HL-60/S4 (cell line): ENCODE measurements around the gene PIGN.

ENCODE experiments used
- in situ Hi-C: fragments of 300-500 bp; cut with MboI; formaldehyde crosslinking; loops from 2 replicates; pipeline ENCODE4 v1.14.3; 2022; ENCODE audit warnings: low sequenced_read_pairs

PIGN gene

GRCh38 chr18:62023536-62023935 is 163.3 kb downstream of the PIGN start:
- in situ Hi-C loops: no loop called here

GRCh38 chr18:62018759-62019041 is 168.2 kb downstream of the PIGN start:
- in situ Hi-C loops: no loop called here

GRCh38 chr18:62018034-62018758 is 168.7 kb downstream of the PIGN start:
- in situ Hi-C loops: no loop called here

GRCh38 chr18:62017618-62018017 is 169.2 kb downstream of the PIGN start:
- in situ Hi-C loops: no loop called here

- in situ Hi-C loops: no loop called here
Observed at GRCh38 chr18:62011416-62011815, 175.4 kb downstream of the PIGN start.

GRCh38 chr18:62009521-62009920 is 177.3 kb downstream of the PIGN start:
- in situ Hi-C loops: no loop called here

GRCh38 chr18:62001396-62001795 is 185.5 kb downstream of the PIGN start:
- in situ Hi-C loops: no loop called here

GRCh38 chr18:61998957-61999356 is 187.9 kb downstream of the PIGN start:
- in situ Hi-C loops: no loop called here

- in situ Hi-C loops: no loop called here
Observed at GRCh38 chr18:61998335-61998734, 188.5 kb downstream of the PIGN start.

GRCh38 chr18:61995618-61996017 is 191.2 kb downstream of the PIGN start:
- in situ Hi-C loops: no loop called here

GRCh38 chr18:61993831-61994230 is 193.0 kb downstream of the PIGN start:
- in situ Hi-C loops: no loop called here

GRCh38 chr18:61992923-61993322 is 193.9 kb downstream of the PIGN start:
- in situ Hi-C loops: no loop called here

GRCh38 chr18:61992285-61992684 is 194.6 kb downstream of the PIGN start:
- in situ Hi-C loops: no loop called here

- in situ Hi-C loops: no loop called here
Observed at GRCh38 chr18:61991836-61992235, 195.0 kb downstream of the PIGN start.

GRCh38 chr18:61991201-61991600 is 195.7 kb downstream of the PIGN start:
- in situ Hi-C loops: no loop called here
